Endothelial cell of umbilical vein (primary cell): ENCODE results near the gene AKAP8L. TPM values are rescaled to one million over a fixed set of nuclear protein-coding genes. Genes with fewer than 3 reads are reported as not detected.
A peak's percentile ranks its signal among the peaks of the same experiment; 100 is the strongest.

Source experiments
- BruUV-seq: library from RNA; stranded (reverse); fragments of 400-500 nt; replicated peaks from 2 replicates; lab custom pipeline; 2021; lab: Mats Ljungman, UMichigan
- CTCF ChIA-PET: fragments of 300-600, 350-600 bp; sonication (Branson Sonifier 250); formaldehyde crosslinking; loops from one replicate; lab custom pipeline; 2021; ENCODE audit warnings: antibody characterized with exemption, inconsistent platforms; lab: Charles Lee
- POLR2A ChIA-PET: fragments of 300-600, 350-600 bp; sonication (Branson Sonifier 250); formaldehyde crosslinking; loops from one replicate; lab custom pipeline; 2021; ENCODE audit warnings: antibody characterized with exemption, inconsistent platforms; lab: Charles Lee
- DNase-seq: peaks from one replicate; pipeline ENCODE4 v3.0.0-alpha.2; 2011; ENCODE audit warnings: low read depth, low spot score
- FAIRE-seq: peaks from 2 replicates; lab custom pipeline; 2011; peaks lifted over from hg19 to GRCh38; lab: Jason Lieb, UNC
- H2AFZ ChIP-seq: 2 replicates; pipeline ENCODE4 v1.6.0; 2012; ENCODE audit warnings: low read depth, low read length, control low read depth, inconsistent platforms
- H3K27ac ChIP-seq: 2 replicates; pipeline ENCODE4 v1.5.1; 2011; ENCODE audit warnings: low read depth, mild to moderate bottlenecking, control low read depth, low read length, moderate library complexity; ENCODE audit not compliant: insufficient read depth
- H3K27me3 ChIP-seq, 2 experiments: 2 replicates each; pipeline versions ENCODE4 v1.6.0 to v1.6.1; 2011; ENCODE audit warnings: low read length in 2 of 2, mixed read lengths in 1 of 2; ENCODE audit not compliant: control insufficient read depth in 2 of 2, insufficient read depth in 2 of 2
- H3K36me3 ChIP-seq, 2 experiments: 2 replicates in 1 of 2; 3 replicates in 1 of 2; pipeline ENCODE4 v1.5.1; 2011; ENCODE audit warnings: low read length in 2 of 2, mild to moderate bottlenecking in 1 of 2, moderate library complexity in 1 of 2; ENCODE audit not compliant: control insufficient read depth in 2 of 2, insufficient read depth in 2 of 2; ENCODE audit errors: extremely low read depth in 1 of 2
- H3K4me1 ChIP-seq: 3 replicates; pipeline ENCODE4 v1.5.1; 2011; ENCODE audit warnings: mild to moderate bottlenecking, low read length; ENCODE audit not compliant: control insufficient read depth, insufficient read depth; ENCODE audit errors: extremely low read depth
- H3K4me2 ChIP-seq: 2 replicates; pipeline ENCODE4 v1.6.1; 2011; ENCODE audit warnings: low read length, control low read depth, mixed read lengths; ENCODE audit not compliant: insufficient read depth
- H3K4me3 ChIP-seq, 3 experiments: fragments of 200-600 bp in 1 of 3; sonication (generic), shearing (Covaris generic) in 1 of 3; replicated peaks in 1 of 3; 2 replicates each; pipeline ENCODE4 v1.5.1; 2011 to 2016; ENCODE audit warnings: control low read depth in 3 of 3, low read length in 3 of 3, mild to moderate bottlenecking in 2 of 3, inconsistent platforms in 1 of 3, low read depth in 1 of 3, moderate library complexity in 1 of 3; ENCODE audit not compliant: insufficient read depth in 1 of 3
- H3K79me2 ChIP-seq: 2 replicates; pipeline ENCODE4 v1.6.0; 2012; ENCODE audit warnings: low read length, inconsistent platforms; ENCODE audit not compliant: control insufficient read depth, insufficient read depth
- H3K9ac ChIP-seq: replicated peaks from 2 replicates; pipeline ENCODE3; 2011; ENCODE audit warnings: low read length, control low read depth; ENCODE audit not compliant: insufficient read depth; ENCODE audit errors: extremely low read depth
- H3K9me1 ChIP-seq: replicated peaks from 3 replicates; pipeline ENCODE4 v1.6.0; 2011; ENCODE audit warnings: mild to moderate bottlenecking, low read length; ENCODE audit not compliant: control insufficient read depth, insufficient read depth; ENCODE audit errors: extremely low read depth
- H3K9me3 ChIP-seq: replicated peaks from 2 replicates; pipeline ENCODE4 v1.5.1; 2012; ENCODE audit warnings: low read length, inconsistent platforms; ENCODE audit not compliant: control insufficient read depth, insufficient read depth
- H4K20me1 ChIP-seq: replicated peaks from 2 replicates; pipeline ENCODE3; 2011; ENCODE audit warnings: mild to moderate bottlenecking, low read length; ENCODE audit not compliant: control insufficient read depth, insufficient read depth; ENCODE audit errors: extremely low read depth
- CTCF ChIP-seq, 2 donors: IDR thresholded peaks; 1 replicate in 1 of 2; 2 replicates in 1 of 2; pipeline ENCODE4 v1.5.1; 2011; ENCODE audit warnings: low read length in 2 of 2, mild to moderate bottlenecking in 2 of 2, moderate library complexity in 2 of 2, control low read depth in 1 of 2, inconsistent platforms in 1 of 2, low read depth in 1 of 2; ENCODE audit not compliant: insufficient read depth in 1 of 2; ENCODE audit errors: extremely low read depth in 1 of 2
- EZH2 ChIP-seq: IDR thresholded peaks from 2 replicates; pipeline ENCODE4 v1.6.1; 2012; ENCODE audit warnings: borderline replicate concordance, low read depth, mild to moderate bottlenecking, moderate library complexity, low read length, inconsistent platforms; ENCODE audit not compliant: severe bottlenecking
- FOS ChIP-seq: IDR thresholded peaks from 2 replicates; pipeline ENCODE4 v1.6.1; 2011; ENCODE audit warnings: mild to moderate bottlenecking, low read length, moderate library complexity, borderline replicate concordance; ENCODE audit not compliant: insufficient read depth
- GATA2 ChIP-seq: IDR thresholded peaks from 2 replicates; pipeline ENCODE4 v1.7.0; 2011; ENCODE audit warnings: low read depth, mild to moderate bottlenecking, moderate library complexity, mixed read lengths, low read length; ENCODE audit not compliant: insufficient read length, insufficient read depth
- JUN ChIP-seq: IDR thresholded peaks from 2 replicates; pipeline ENCODE4 v1.6.1; 2011; ENCODE audit warnings: borderline replicate concordance, low read depth; ENCODE audit not compliant: insufficient read length, insufficient read depth
- MAX ChIP-seq: IDR thresholded peaks from 2 replicates; pipeline ENCODE4 v1.6.1; 2011; ENCODE audit not compliant: insufficient read depth, insufficient read length
- MYC ChIP-seq: IDR thresholded peaks from one replicate; pipeline ENCODE4 v1.6.1; 2011; ENCODE audit warnings: mild to moderate bottlenecking, low read depth, low read length
- POLR2A ChIP-seq: IDR thresholded peaks from 2 replicates; pipeline ENCODE4 v1.6.1; 2012; ENCODE audit warnings: low read depth, mild to moderate bottlenecking, control low read depth, low read length
- POLR2AphosphoS5 ChIP-seq: IDR thresholded peaks from 2 replicates; pipeline ENCODE4 v1.6.1; 2012; ENCODE audit warnings: low read depth, mild to moderate bottlenecking, control low read depth, low read length, moderate library complexity; ENCODE audit not compliant: insufficient read depth
- dilution Hi-C: fragments of 300-500 bp; cut with MboI; formaldehyde crosslinking; loops from one replicate; pipeline ENCODE4 v1.15.0; 2019; ENCODE audit warnings: low sequenced_read_pairs; ENCODE audit not compliant: extremely low pct_ligation_motif_present
- intact Hi-C: fragments of 100-400 bp; cut with micrococcal nuclease; formaldehyde crosslinking; loops from one replicate; pipeline ENCODE4 v1.10.0; 2022
- polyA plus RNA-seq, 4 experiments: library from polyadenylated mRNA; depleted of rRNA in 3 of 4; stranded (reverse) in 3 of 4; unstranded in 1 of 4; fragments of >200 nt; gene quantifications; 2 replicates each; pipeline versions ENCODE4 v1.2.1 to v1.2.3, GENCODE V29; 2011 to 2012; ENCODE audit warnings: missing spikeins in 1 of 4
- total RNA-seq: library from RNA; stranded (reverse); gene quantifications from 2 replicates; pipeline ENCODE4 v1.2.3, GENCODE V29; 2021

Gene AKAP8L
- total and polyA plus RNA-seq, 2 donors (not counting 3 experiments of a cell fraction or from before 2014, with no cell fraction given): 63.9 to 99.6 TPM

DNA sequence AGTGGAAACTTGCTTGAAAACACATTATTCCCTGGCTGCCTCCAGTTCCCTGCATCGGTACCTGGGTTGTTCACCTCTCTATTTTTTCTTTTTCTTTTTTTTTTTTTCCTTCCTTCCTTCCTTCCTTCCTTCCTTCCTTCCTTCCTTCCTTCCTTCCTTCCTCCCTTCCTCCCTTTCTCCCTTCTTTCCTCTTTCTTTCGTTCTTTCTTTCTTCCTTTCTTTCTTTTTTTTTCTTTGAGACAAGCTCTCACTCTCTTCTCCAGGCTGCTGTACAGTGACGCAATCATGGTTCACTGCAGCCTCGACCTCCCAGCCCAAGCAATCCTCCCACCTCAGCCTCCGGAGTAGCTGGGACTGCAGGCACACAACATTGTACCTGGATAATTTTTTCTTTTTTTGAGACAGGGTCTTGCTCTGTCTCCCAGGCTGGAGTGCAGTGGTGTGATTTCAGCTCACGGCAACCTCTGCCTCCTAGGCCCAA lies 49.0 kb upstream of the AKAP8L start:
- dilution Hi-C loops (no loop called here), intact Hi-C loops (loop anchor here (1.0 to 5.0 kb wide), 4 partner anchors 15 to 90 kb away; no protein-coding TSS in a partner anchor)
- H3K4me2 ChIP-seq: peak overlapping the region; percentile 6
- no peaks in the 10 kb centered on the region for H3K9me1 ChIP-seq
- no peaks in the 10 kb centered on the region for H4K20me1 ChIP-seq
- no peak overlapping the region for H3K9ac ChIP-seq
- no TSS peak for BruUV-seq
- peak overlapping the region; percentile 41 for H3K27ac ChIP-seq
- no peaks in the 10 kb centered on the region for H3K79me2 ChIP-seq
- H3K4me1 ChIP-seq: peaks cover 39% of the 10 kb centered on the region
- peaks cover 0 to 2% of the 10 kb centered on the region in 2 experiments for H3K27me3 ChIP-seq
- DNase-seq: no peak
- H3K4me3 ChIP-seq: no peak overlapping the region
- H3K36me3 ChIP-seq: no peaks in the 10 kb centered on the region
- POLR2A ChIA-PET: interaction anchor here (0.7 to 1.3 kb wide), 4 partner anchors 10 to 89 kb away, joined by 3 to 4 read pairs (median 4); partner anchors contain the start of genes AKAP8 and AKAP8L
- TF ChIP-seq MYC (no peak), POLR2AphosphoS5 (no peak), FOS (no peak), GATA2 (no peak), MAX (no peak), CTCF (IDR thresholded peaks at IDR 0.05; ENCODE audit: extremely low read depth in 1 of 2, insufficient read depth in 1 of 2, low read depth in 1 of 2, low read length in 2 of 2) (no peak), EZH2 (no peak), POLR2A (no peak), JUN (no peak)
- no peak overlapping the region for H2AFZ ChIP-seq
- H3K9me3 ChIP-seq: no peaks in the 10 kb centered on the region
- CTCF ChIA-PET: interaction anchor here (1.2 to 4.2 kb wide), 6 partner anchors 13 to 88 kb away, joined by 3 to 29 read pairs (median 10); partner anchors contain the start of gene AKAP8L
- no peak for FAIRE-seq
